ENCODE measurements around the gene SAXO2.
A peak's percentile ranks its signal among the peaks of the same experiment; 100 is the strongest.
"Not testable (repeated sequence)": the region's sequence is repeated elsewhere in the genome, so short reads cannot be mapped to it uniquely, and the experiment has no call there.

Gene SAXO2, protein sequence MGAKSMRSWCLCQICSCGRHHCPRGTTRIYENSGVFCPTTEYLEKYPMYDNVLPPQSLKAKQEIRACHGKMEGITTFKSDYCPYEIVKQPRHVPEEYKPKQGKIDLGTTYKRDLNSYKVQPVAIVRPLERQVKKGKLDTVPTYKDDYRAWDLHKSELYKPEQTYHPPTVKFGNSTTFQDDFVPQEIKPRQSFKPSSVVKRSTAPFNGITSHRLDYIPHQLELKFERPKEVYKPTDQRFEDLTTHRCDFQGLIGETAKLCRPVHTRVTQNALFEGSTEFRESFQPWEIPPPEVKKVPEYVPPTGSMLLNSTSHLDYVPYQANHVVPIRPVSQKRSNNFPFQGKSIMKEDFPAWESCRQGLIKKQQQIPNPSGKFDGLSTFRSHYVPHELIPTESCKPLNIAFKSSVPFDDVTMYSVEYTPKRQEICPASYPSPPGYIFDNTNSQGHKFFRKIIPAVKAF

DNA sequence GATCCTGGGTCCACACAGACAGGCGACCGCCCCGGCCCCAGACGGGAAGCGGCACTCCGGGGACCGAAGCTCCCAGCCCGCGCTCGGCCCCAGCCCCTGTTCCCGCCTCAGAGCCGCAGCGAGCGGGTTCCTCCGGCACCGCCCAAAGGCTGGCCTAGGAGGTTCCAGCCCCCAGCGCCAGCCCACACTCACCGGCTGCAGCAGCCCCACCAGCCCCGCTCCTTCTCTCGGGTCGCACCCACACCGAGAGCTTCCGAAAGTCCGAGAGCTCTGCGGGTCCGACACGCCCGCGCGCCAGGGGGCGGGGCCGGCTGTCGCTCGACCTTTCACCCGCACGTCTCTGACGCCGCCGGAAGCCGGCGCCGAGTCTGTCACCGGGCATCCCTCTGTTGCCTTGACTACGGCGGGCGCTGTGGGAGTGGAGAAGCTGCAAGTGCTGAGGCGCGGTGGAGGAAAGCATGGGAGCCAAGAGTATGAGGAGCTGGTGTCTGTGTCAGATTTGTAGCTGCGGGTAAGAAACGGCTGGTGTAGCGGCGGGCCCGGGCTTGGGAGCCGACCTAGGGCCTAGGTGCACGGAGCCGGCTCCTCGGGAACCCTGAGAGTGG, at the start of gene SAXO2, which contains the start of gene EFL1:
Gene SAXO2 (plus strand): TSS at position 397 of the 605 bp plus-strand sequence. CDS start 62 bp downstream, at position 459.
Gene EFL1 (minus strand): TSS at position 313 of the 605 bp plus-strand sequence. CDS start 956 bp downstream, outside the sequence.
- DNase-seq (ENCODE audit: low spot score): peak; percentile 85

- not testable (repeated sequence) for DNase-seq (ENCODE audit: low spot score)
These were observed 46.5 kb upstream of the SAXO2 start for GRCh38 chr15:82216092-82216491.

DNA sequence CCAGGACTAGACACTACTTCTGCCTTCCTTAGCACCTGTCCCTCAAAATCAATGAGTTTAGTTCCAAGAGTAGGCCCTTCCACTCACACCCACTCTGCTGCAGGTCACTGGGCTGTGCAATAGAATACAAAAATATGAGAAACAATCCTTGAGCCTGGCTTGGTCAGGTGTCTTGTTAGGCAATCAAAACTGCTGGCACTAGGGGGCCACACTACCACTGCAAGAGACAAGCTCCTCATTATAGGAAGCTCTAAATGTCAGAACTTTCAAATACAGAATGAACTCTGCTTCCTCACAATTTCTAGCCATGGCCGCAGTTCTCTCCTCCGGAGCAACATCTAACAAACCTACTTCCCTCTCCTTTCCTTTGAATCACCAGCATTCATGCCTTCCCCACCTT, 41.1 kb upstream of the SAXO2 start:
- not testable (repeated sequence) for DNase-seq (ENCODE audit: low spot score)

DNA sequence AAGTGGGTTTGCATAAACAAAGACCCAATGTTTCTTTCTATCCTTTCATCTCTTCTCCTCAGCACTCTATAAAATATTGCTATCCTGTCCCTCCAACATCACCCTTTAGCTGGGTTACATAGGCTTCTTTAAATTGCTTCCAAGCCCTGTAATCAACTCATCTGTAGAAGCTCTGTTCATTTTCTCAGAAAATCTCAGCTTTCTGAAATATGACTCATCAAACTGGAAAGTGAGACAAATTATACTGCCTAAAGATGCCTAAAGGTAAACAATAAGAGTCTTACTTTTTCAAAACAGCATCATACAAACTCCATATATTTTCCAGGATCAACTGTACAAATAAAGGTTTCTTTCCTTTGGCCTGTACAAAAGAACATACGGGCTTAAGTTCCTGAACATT, 33.9 kb upstream of the SAXO2 start:
- DNase-seq (ENCODE audit: low spot score): no peak

GRCh38 chr15:82231233-82231632, 31.4 kb upstream of the SAXO2 start:
- DNase-seq (ENCODE audit: low spot score): no peak

GRCh38 chr15:82231842-82232241, 30.8 kb upstream of the SAXO2 start:
- DNase-seq (ENCODE audit: low spot score): no peak

DNA sequence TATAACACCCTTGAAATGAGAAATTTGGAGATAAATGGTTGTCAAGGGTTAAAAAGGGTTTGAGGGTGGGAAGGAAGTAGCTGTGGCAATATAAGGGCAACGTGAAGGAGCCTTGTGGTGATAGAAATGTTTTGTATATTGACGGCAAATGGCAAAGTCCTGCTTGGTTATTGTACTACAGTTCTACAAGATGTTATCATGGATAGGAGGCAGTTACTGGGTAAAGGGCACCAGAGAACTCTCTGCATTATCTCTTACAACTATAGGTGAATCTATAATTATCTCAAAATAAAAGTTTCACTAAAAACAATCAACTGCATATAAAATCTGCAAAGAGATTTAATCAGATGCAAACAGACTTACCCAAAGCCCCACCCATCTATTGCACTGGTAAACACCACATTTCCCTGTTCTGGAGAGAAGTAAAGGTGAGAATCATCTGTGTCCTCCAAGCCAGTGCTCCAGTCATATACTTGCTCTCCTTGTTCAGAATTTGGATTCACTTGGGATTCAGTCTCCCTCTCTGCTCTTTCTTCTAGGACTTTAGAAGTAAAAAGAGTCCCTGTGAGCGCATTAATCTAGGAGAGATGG, 24.6 kb upstream of the SAXO2 start:
- not testable (repeated sequence) for DNase-seq (ENCODE audit: low spot score)

DNA sequence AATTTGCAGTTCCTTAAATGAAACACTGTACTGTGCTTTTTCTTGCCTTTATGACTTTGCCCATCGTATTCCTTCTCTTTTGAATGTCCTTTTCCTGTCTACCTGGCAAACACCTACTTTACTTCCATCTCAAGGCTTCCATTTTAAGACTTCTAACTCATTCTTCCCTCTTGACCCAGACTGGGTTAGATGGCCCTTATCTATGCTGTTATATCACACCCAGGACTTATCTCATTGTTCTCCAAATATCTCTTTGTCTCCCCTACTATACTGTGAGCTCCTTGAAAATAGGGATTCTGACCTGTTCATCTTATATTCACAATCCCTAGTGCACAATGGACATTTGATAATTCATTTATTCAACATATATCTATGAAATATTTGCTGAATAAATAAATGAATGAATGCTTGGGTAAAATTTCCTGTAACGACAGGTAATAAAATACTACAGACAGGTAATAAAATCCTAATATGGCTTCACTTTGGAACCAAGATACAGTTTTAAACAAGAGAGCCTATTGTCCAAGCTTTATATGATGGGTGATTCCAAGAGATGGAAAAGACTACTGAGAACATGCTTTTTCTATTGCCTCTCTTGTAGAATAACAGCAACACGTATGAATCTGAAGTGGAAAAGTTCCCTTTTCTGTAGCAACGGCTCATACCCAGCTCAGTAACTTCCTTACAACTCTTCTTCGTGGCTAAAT, 22.8 kb upstream of the SAXO2 start:
- DNase-seq (ENCODE audit: low spot score): no peak

GRCh38 chr15:82241836-82242499, 20.6 kb upstream of the SAXO2 start:
- DNase-seq (ENCODE audit: low spot score): not testable (repeated sequence)

DNA sequence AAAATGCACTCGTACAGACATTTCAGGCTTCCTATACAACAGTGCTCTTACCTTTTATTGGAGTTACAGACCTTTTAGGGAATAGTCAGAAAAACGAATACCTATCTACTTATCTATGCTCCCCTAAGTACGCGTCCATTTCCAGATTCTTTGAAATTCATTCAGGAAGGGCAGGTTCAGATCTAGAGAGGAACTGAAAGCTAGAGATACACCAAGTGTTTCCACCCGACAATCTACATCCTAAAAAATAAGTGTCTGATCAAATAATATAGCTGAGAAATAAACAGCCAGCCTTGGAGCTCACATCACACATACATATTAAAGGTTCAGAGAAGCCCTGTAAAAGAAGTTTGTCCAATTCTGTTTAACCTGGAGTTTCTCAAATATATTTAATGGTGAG, 19.0 kb upstream of the SAXO2 start:
- not testable (repeated sequence) for DNase-seq (ENCODE audit: low spot score)

GRCh38 chr15:82245956-82246355, 16.7 kb upstream of the SAXO2 start:
- DNase-seq (ENCODE audit: low spot score): not testable (repeated sequence)

DNA sequence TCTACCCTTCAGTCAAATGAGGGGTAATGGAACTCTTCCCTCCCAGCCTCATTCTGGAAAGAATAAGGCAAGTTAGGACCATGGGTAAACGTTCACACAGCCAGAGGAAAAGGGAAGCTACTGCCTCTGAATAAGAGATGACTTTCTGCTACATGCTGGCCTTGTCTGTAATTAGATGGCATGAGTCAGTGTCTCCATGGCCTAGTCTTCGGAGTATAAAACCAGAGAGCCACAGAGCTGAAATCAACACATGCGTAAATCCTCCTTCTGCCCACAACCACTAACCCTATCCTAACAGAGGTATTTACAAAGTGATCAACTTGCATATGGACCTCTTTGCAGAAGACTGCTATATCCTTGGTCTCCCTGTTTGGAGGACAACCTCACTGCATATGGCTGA, 14.4 kb upstream of the SAXO2 start:
- DNase-seq (ENCODE audit: low spot score): not testable (repeated sequence)

DNA sequence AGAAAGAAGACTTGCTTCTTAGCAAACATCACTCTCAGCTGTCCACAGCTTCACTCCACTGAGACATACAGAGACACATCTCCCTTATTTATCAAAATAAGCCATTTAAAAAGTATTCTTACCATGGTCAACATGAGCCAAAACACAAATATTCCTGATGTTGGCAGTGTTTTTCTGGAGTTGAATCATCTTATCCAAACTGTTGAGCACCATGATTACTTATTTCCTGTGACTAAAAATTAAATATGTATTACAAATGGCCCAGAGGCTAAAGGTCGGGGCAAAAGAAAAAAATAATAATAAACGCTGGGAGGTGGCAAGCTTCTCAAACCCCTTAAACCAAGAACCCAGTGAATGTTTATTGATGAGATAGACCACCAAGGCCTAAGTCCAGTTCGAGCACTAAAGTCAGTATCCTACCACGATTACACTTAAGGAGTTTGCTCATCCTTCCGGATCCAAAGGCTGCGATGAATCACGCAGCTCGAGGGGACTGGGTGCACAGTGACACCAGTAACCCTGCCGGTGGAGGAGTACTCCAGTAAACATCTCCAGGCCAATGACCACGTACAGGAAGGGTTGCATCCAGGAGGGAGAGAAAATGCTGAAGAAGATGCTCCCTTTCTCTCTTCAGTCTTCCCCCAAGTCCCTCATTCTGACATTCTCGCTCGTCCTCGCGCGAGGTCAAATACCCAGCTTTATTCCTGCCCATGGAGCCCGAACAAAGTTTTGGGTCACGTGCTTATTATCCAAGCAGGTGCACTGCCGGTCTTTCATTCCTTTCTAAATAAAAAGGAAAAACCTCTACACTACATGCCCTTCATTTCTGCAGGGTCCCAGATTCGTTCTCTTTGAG, 824 bp upstream of the SAXO2 start:
- DNase-seq (ENCODE audit: low spot score): peak; percentile 32

GRCh38 chr15:82263350-82263749, 732 bp downstream of the SAXO2 start:
- DNase-seq (ENCODE audit: low spot score): peak; percentile 6

GRCh38 chr15:82267137-82267536, 4.5 kb downstream of the SAXO2 start:
- DNase-seq (ENCODE audit: low spot score): not testable (repeated sequence)

DNA sequence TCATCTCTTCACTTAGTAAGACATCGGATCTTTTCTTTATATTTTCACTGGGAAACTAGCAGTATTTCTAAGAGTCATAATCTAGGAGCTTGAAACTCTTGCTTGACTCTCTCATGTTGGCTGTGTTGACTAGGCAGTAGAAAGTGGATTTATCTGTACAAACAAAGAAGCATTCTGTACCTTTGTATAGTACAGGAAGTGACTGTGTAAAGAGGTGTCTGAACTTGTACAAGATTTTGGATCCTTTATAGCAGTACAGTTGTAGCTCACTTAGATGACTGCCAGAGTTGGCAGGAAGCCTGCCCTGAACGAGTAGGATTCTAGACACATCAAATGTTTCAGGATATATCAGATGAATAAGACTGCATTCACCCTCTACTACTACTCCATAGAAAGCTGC, 5.8 kb downstream of the SAXO2 start:
- DNase-seq (ENCODE audit: low spot score): not testable (repeated sequence)

DNA sequence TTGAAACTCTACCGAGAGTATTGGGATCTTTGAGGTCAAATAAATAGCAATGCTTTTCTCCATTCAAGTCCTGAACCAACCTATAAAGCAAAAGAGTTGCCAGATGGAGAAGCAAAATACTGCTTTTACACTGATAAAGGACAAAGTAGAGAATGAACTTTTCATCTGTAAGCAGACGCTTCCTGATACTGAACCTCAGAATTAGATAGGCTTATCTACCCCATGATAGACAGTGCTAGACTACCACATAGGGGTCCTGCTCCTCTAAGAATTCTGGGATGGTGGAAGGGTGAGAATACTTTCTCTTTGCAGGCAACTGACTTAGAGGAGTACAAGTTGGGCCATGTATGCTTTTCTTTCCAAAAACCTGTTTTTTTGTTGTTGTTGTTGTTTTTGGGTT, 9.5 kb downstream of the SAXO2 start:
- DNase-seq (ENCODE audit: low spot score): no peak

GRCh38 chr15:82275410-82275809, 12.8 kb downstream of the SAXO2 start:
- DNase-seq (ENCODE audit: low spot score): no peak

GRCh38 chr15:82281276-82281675, 18.7 kb downstream of the SAXO2 start:
- DNase-seq (ENCODE audit: low spot score): not testable (repeated sequence)

- not testable (repeated sequence) for DNase-seq (ENCODE audit: low spot score)
These were observed 19.8 kb downstream of the SAXO2 start for GRCh38 chr15:82282386-82282785.

- not testable (repeated sequence) for DNase-seq (ENCODE audit: low spot score)
These were observed 21.8 kb downstream of the SAXO2 start for GRCh38 chr15:82284381-82284780.
